Cardiac muscle cell (in vitro differentiated cells and primary cell): ENCODE measurements around the gene GABRA4. TPM values are rescaled to one million over a fixed set of nuclear protein-coding genes. Genes with fewer than 3 reads are reported as not detected.

Experiments
- DNase-seq, 2 donors: peaks; one replicate each; pipeline versions ENCODE4 v3.0.0 to v3.0.0-alpha.2; 2010 to 2017; ENCODE audit warnings: low read depth in 1 of 2, low spot score in 1 of 2
- H3K27ac ChIP-seq: fragments of 200-600 bp; sonication (generic); 2 replicates; pipeline ENCODE4 v1.5.1; 2016
- H3K27me3 ChIP-seq: fragments of 200-600 bp; sonication (generic); 2 replicates; pipeline ENCODE4 v1.6.0; 2016; ENCODE audit warnings: control low read depth
- H3K36me3 ChIP-seq: fragments of 200-600 bp; sonication (generic); 2 replicates; pipeline ENCODE4 v1.5.1; 2016; ENCODE audit warnings: control low read depth
- H3K4me1 ChIP-seq: fragments of 200-600 bp; sonication (generic); 2 replicates; pipeline ENCODE4 v1.8.1; 2017; ENCODE audit warnings: low read depth, mild to moderate bottlenecking, mixed run types
- H3K4me3 ChIP-seq: fragments of 200-600 bp; sonication (generic); 2 replicates; pipeline ENCODE4 v1.5.1; 2016; ENCODE audit warnings: mild to moderate bottlenecking
- H3K9me3 ChIP-seq: fragments of 200-600 bp; sonication (generic); 2 replicates; pipeline ENCODE4 v1.5.1; 2017; ENCODE audit warnings: low read depth, mild to moderate bottlenecking, control low read depth
- CTCF ChIP-seq: IDR thresholded peaks from 2 replicates; pipeline ENCODE4 v1.5.1; 2012; ENCODE audit warnings: low read depth, mild to moderate bottlenecking, low read length
- polyA plus RNA-seq: library from polyadenylated mRNA; unstranded; fragments of >200 nt; fragmentation: Nextera tagmentation; extraction: Ambion mirVana; gene quantifications from 2 replicates; pipeline ENCODE4 v1.2.1, GENCODE V29; 2016
- total RNA-seq: library from RNA; depleted of rRNA; stranded (reverse); fragments of >200 nt; gene quantifications from 2 replicates; pipeline ENCODE4 v1.2.3, GENCODE V29; 2016

The GABRA4 gene
- total and polyA plus RNA-seq, 2 experiments from 2014 or later = 0.03 to 0.45 TPM

- H3K4me1 ChIP-seq = peaks cover 7% of the 10 kb centered on the region
- no peaks in the 10 kb centered on the region for H3K27me3 ChIP-seq
- H3K36me3 ChIP-seq = no peaks in the 10 kb centered on the region
- no peak overlapping the region for H3K27ac ChIP-seq
- no peak overlapping the region for H3K4me3 ChIP-seq
- no peak for DNase-seq
- H3K9me3 ChIP-seq = no peaks in the 10 kb centered on the region
- no peak for TF ChIP-seq CTCF
These were observed 40.9 kb downstream of the GABRA4 start for GRCh38 chr4:46952451-46952850.

GRCh38 chr4:46950826-46951225, 42.6 kb downstream of the GABRA4 start:
- no peak for DNase-seq
- no peak for TF ChIP-seq CTCF
- Histone ChIP-seq H3K36me3 (no peaks in the 10 kb centered on the region), H3K27me3 (no peaks in the 10 kb centered on the region), H3K4me1 (peaks cover 7% of the 10 kb centered on the region), H3K9me3 (no peaks in the 10 kb centered on the region), H3K27ac (no peak overlapping the region), H3K4me3 (no peak overlapping the region)

GRCh38 chr4:46949822-46950221, 43.6 kb downstream of the GABRA4 start:
- Histone ChIP-seq H3K4me3 (no peak overlapping the region), H3K9me3 (no peaks in the 10 kb centered on the region), H3K4me1 (peaks cover 11% of the 10 kb centered on the region), H3K27ac (no peak overlapping the region), H3K27me3 (no peaks in the 10 kb centered on the region), H3K36me3 (no peaks in the 10 kb centered on the region)
- no peak for TF ChIP-seq CTCF
- DNase-seq = peak in 1 of 2 donors; percentile 18

- DNase-seq = no peak
- Histone ChIP-seq H3K4me1 (peaks cover 11% of the 10 kb centered on the region), H3K27ac (no peak overlapping the region), H3K36me3 (no peaks in the 10 kb centered on the region), H3K9me3 (no peaks in the 10 kb centered on the region), H3K4me3 (no peak overlapping the region), H3K27me3 (no peaks in the 10 kb centered on the region)
- TF ChIP-seq CTCF = no peak
These were observed 45.8 kb downstream of the GABRA4 start for GRCh38 chr4:46947541-46947940.

GRCh38 chr4:46946919-46947536, 46.4 kb downstream of the GABRA4 start:
- H3K4me1 ChIP-seq = peaks cover 11% of the 10 kb centered on the region
- H3K27ac ChIP-seq = no peak overlapping the region
- H3K9me3 ChIP-seq = no peaks in the 10 kb centered on the region
- DNase-seq = peak in 1 of 2 donors; percentile 38
- H3K27me3 ChIP-seq = no peaks in the 10 kb centered on the region
- no peaks in the 10 kb centered on the region for H3K36me3 ChIP-seq
- TF ChIP-seq CTCF = no peak
- H3K4me3 ChIP-seq = no peak overlapping the region
